Activated CD4-positive, alpha-beta memory T cell treated with anti-CD3 and anti-CD28 coated beads for 36 hours (primary cell): ENCODE results near the gene BST1. TPM values are rescaled to one million over a fixed set of nuclear protein-coding genes. Genes with fewer than 3 reads are reported as not detected.

Source experiments
- total RNA-seq, 2 experiments: library from RNA; stranded (reverse); gene quantifications; one replicate each; pipeline ENCODE4 v1.2.3, GENCODE V29; 2021

Gene BST1
- total RNA-seq, 2 experiments from 2014 or later, result 0.19 to 0.67 TPM

Other genes with a start within 250 kb of the BST1 start
- not detected for gene CC2D2A, start 233.2 kb upstream of the BST1 start, total RNA-seq
- gene FBXL5, start 47.7 kb upstream of the BST1 start, total RNA-seq, result 10 to 100 TPM; 26.5 to 30.4 TPM
- gene FAM200B, start 21.2 kb upstream of the BST1 start, total RNA-seq, result 1 to 10 TPM; 8.3 to 8.9 TPM
- 10 to 100 TPM; 11.6 to 12.0 TPM for gene CD38, start 75.3 kb downstream of the BST1 start, total RNA-seq
- not detected for gene FGFBP1, start 235.7 kb downstream of the BST1 start, total RNA-seq